ENCODE data around the gene GLOD4.

Gene GLOD4

DNA sequence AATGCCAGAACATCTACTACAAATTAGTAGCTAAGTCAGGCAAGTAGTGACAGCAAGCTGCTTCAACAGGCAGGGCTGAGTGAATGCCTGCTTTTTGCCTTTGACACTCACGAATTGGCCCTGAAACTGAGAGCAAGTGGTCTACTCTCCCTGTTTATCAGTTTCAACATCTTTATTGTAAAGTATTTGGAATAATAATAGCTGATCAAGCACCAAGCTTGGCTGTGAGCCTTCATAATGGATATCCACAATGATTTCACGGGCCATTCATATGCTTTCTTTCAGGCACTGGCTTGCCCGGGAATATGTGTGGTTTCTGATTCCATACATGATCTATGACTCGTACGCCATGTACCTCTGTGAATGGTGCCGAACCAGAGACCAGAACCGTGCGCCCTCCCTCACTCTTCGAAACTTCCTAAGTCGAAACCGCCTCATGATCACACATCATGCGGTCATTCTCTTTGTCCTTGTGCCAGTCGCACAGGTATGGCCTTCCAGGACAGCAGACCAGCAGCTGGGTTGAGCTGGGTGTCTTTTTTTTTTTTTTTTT lies 44.4 kb downstream of the GLOD4 start:
- DNase-seq: no peak

DNA sequence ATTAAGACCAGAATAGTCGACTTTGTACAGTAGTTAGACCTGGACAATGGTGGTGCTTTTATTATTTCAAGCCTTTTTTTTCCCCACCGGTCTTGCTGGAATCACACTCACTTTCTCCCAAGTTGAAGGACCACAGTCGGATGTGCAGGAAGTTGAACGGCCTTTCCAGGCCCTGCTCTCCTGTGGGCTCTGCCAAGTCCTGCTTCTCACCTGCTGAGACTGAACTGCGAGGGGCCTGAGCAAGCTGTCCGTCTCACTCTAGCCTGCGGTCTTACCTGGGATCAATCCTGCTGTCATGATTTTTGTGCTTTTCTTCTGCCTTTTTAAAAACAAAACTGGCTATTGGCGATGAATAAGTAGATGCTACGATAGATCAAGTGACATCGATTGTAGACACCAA lies 48.3 kb downstream of the GLOD4 start:
- DNase-seq: no peak

DNA sequence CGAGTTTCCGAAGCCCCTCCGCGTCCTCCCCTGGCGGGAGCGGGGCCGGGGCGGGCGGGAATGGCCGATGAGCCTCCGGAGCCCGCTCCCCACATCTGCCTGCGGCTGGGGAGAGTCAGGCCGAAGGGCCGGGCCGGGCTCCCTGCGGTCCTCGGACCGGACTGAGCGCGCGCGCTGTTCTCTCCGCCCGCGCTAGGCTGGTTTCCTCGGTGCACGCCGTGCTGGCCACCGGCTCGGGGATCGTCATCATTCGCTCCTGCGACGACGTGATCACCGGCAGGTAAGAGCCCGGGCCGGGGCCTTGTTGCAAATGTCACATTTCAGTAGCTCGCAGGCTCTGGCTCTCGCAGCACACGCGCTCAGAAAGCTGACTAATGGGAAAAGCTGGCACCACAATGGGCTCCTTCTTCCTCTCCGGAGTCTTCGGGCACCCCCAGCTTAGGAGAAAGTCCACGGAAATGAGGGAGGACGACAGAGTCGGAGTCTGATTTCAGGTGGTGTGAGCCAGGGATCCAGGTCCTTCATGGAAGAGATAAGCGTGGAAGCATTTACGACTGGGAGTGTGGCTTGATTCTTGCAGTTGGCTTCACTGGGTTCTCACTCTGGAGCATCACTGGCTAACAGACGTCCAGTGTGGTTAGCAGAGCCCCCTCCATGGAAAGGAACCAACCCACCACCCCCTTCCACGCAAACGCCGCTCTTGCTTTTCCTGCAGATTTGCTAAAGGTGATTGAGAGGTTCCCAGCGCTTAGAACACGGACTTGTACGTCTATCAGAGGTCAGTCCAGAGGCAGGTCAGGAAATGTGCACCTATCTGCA lies 49.0 kb downstream of the GLOD4 start:
- DNase-seq: peak; percentile 44

GRCh38 chr17:732067-732901 lies 49.8 kb downstream of the GLOD4 start, which contains the start of gene TLCD3A:
TSS of gene TLCD3A (plus strand) at chr17:732596. CDS start at chr17:732648, 52 bp downstream.
- DNase-seq: peak; percentile 76

DNA sequence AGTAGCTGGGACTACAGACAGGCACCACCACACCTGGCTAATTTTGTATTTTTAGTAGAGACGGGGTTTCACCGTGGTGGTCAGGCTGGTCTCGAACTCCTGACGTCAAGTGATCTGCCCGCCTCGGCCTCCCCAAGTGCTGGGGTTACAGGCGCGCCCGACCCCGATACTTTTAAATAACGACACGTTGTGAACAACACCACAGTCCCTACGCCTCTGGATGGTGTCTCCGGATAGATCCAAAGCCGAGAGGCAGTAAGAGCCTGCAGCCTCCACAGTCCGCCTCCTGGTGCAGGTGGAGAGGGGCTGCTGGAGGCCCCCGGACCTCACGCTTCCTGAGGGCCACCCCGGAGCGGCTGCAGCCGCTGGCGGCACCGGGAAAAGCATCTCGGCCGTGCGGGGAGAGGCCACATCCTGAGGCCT lies 50.4 kb downstream of the GLOD4 start:
- peak; percentile 27 for DNase-seq

GRCh38 chr17:728911-729310 lies 53.2 kb downstream of the GLOD4 start:
- DNase-seq: no peak

DNA sequence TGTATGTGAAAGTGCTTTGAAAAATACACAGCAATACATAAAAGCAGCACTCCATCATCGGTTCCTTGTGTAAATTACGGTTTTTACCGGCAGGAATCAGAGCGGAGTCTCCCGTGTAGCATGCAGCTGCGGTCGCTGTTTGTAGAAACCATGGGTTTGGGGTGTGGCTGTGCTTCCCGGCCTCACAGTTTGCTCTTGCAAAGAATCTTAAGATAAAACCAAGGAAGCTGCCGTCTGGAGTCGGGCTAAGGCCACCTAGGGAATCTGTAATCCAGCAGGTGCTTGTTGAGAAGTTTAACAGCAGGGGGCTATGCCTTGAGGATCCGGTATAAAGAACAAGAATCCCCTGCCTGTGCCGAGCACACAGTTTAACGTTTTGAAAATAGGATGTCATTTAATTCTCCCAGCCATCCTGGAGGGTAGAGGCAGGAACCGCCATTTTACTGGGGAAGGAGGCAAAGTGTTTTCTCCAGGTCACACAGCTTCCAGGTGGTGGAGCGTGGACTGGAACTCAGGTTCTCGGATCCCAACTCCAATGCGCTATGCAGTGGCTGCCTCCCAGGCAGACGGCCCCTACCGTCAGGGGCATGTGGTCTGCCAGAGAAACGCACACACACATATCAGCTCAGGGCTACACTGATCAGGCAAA lies 55.7 kb downstream of the GLOD4 start:
- DNase-seq: no peak

GRCh38 chr17:725746-726145 lies 56.3 kb downstream of the GLOD4 start:
- no peak for DNase-seq

GRCh38 chr17:725084-725483 lies 57.0 kb downstream of the GLOD4 start:
- no peak for DNase-seq

DNA sequence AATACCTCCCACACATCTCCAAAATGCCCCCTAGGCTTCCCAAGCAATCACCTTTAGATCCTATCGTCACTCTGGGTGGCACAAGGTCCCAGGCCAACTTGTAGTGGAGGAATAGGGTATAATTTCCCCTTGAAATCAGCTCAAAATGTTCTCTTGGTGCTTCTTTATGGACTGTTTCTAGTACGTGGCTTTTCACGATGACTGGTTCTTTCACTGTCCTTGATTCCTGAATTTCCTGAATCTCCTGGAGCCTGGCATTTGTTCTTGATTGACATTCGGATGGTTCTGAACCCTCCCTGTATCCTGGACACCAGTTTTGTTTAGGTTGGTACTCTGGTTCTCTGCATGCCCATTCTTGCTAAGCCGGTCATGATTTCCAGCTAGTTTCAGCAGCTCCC lies 60.5 kb downstream of the GLOD4 start:
- no peak for DNase-seq

- DNase-seq: no peak
Measured at GRCh38 chr17:720706-721539, 61.2 kb downstream of the GLOD4 start.

DNA sequence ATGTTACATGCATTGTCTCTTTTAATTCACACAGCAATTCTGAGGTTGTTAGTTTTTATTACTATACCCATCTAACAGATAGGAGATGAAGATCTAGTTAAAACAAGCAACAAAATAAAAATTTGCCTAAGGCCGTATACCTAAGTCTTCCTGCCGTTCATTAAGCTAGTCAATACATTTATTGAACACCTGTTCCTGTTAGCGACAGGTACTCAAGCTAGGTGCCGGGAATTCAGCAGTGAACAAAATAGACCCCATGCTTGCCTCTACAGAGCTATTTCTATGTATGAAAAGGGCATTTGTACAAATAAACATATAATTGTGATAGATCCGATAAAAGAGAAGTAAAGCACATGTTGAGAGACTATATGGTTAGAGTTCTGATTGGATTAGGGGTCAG lies 64.0 kb downstream of the GLOD4 start:
- no peak for DNase-seq
